GM12878 (cell line): ENCODE measurements around the gene ZNF160. TPM values are rescaled to one million over a fixed set of nuclear protein-coding genes. Genes with fewer than 3 reads are reported as not detected.

Experiments
- ATAC-seq: fragments of 200-7000 bp; cut with Tn5 transposase; 3 replicates; pipeline ENCODE4 v1.9.1; 2020; ENCODE audit warnings: mild to moderate bottlenecking, moderate library complexity
- BruUV-seq: library from RNA; stranded (reverse); fragments of 400-500 nt; replicated peaks from 2 replicates; lab custom pipeline; 2021; lab: Mats Ljungman, UMichigan
- CTCF ChIA-PET: fragments of 300-600 bp; sonication (Branson Sonifier 250); formaldehyde crosslinking; extraction: SDS; loops from one replicate; lab custom pipeline; 2021; ENCODE audit warnings: inconsistent platforms; lab: Yijun Ruan, JAX
- POLR2A ChIA-PET: fragments of 350-600 bp; formaldehyde crosslinking; extraction: SDS; loops from one replicate; lab custom pipeline; 2021; ENCODE audit warnings: inconsistent platforms; lab: Charles Lee
- RAD21 ChIA-PET: fragments of 300-600 bp; sonication (Branson Sonifier 250); formaldehyde crosslinking; loops from one replicate; lab custom pipeline; 2023; ENCODE audit warnings: antibody characterized with exemption; ENCODE audit not compliant: unreplicated experiment; lab: Charles Lee
- SMC1A ChIA-PET: fragments of 300-600 bp; sonication (Branson Sonifier 250); formaldehyde crosslinking; loops from one replicate; lab custom pipeline; 2023; ENCODE audit not compliant: unreplicated experiment, uncharacterized antibody; lab: Charles Lee
- DNase-seq: peaks from one replicate; pipeline ENCODE4 v3.0.0-alpha.2; 2011; ENCODE audit warnings: low read depth, low spot score
- FAIRE-seq: peaks from 3 replicates; lab custom pipeline; 2011; peaks lifted over from hg19 to GRCh38; lab: Jason Lieb, UNC
- H2AFZ ChIP-seq: 2 replicates; pipeline ENCODE4 v1.6.0; 2011; ENCODE audit warnings: low read depth, low read length, control low read depth; ENCODE audit not compliant: control insufficient read depth
- H3K27ac ChIP-seq: 2 replicates; pipeline ENCODE4 v1.5.1; 2011; ENCODE audit warnings: control low read depth; ENCODE audit not compliant: control insufficient read depth, insufficient read depth
- H3K27me3 ChIP-seq, 2 experiments: replicated peaks in 1 of 2; 2 replicates each; pipeline versions ENCODE4 v1.6.0 to v1.6.1; 2011; ENCODE audit warnings: low read length in 1 of 2; ENCODE audit not compliant: control insufficient read depth in 2 of 2, insufficient read depth in 2 of 2
- H3K36me3 ChIP-seq, 2 experiments: 2 replicates each; pipeline ENCODE4 v1.5.1; 2011; ENCODE audit warnings: low read length in 1 of 2; ENCODE audit not compliant: control insufficient read depth in 2 of 2, insufficient read depth in 2 of 2
- H3K4me1 ChIP-seq: 2 replicates; pipeline ENCODE4 v1.6.1; 2011; ENCODE audit warnings: mild to moderate bottlenecking, low read length, moderate library complexity, mixed read lengths; ENCODE audit not compliant: control insufficient read depth, insufficient read depth
- H3K4me2 ChIP-seq: 2 replicates; pipeline ENCODE4 v1.6.0; 2011; ENCODE audit warnings: control low read depth; ENCODE audit not compliant: control insufficient read depth, insufficient read depth
- H3K4me3 ChIP-seq: fragments of 200-600 bp; sonication (generic); 2 replicates; pipeline ENCODE4 v1.5.1; 2016
- H3K79me2 ChIP-seq: 2 replicates; pipeline ENCODE4 v1.6.0; 2011; ENCODE audit warnings: low read length; ENCODE audit not compliant: control insufficient read depth, insufficient read depth
- H3K9ac ChIP-seq: 2 replicates; pipeline ENCODE4 v1.8.0; 2011; ENCODE audit warnings: low read length, control low read depth, mixed read lengths; ENCODE audit not compliant: control insufficient read depth, insufficient read depth
- H3K9me3 ChIP-seq: replicated peaks from 3 replicates; pipeline ENCODE4 v1.5.1; 2011; ENCODE audit warnings: mild to moderate bottlenecking, low read length; ENCODE audit not compliant: control insufficient read depth, insufficient read depth
- H4K20me1 ChIP-seq: 2 replicates; pipeline ENCODE4 v1.6.0; 2011; ENCODE audit not compliant: control insufficient read depth, insufficient read depth
- ATF2 ChIP-seq: IDR thresholded peaks from 2 replicates; pipeline ENCODE4 v1.6.1; 2012; ENCODE audit warnings: low read length, inconsistent platforms
- E2F4 ChIP-seq: IDR thresholded peaks from 2 replicates; pipeline ENCODE4 v1.6.1; 2012; ENCODE audit warnings: low read depth, low read length, improper control_type of control experiment
- FOXK2 ChIP-seq: fragments of 450-650 bp; IDR thresholded peaks from 2 replicates; pipeline ENCODE4 v1.6.1; 2017; ENCODE audit warnings: mild to moderate bottlenecking, moderate library complexity
- NR2C2 ChIP-seq: IDR thresholded peaks from 2 replicates; pipeline ENCODE4 v1.6.1; 2011; ENCODE audit warnings: borderline replicate concordance, low read depth; ENCODE audit not compliant: control insufficient read depth, insufficient read length
- SMAD5 ChIP-seq: IDR thresholded peaks from 2 replicates; pipeline ENCODE4 v1.6.1; 2016; ENCODE audit warnings: antibody characterized with exemption, low read depth
- YBX1 ChIP-seq: fragments of 450-650 bp; IDR thresholded peaks from 2 replicates; pipeline ENCODE4 v1.6.1; 2016; ENCODE audit warnings: antibody characterized with exemption
- WGBS: methylation state at CpG from one replicate; pipeline ENCODE4 v1.1.6; 2016; ENCODE audit warnings: low lambda C conversion rate; ENCODE audit not compliant: insufficient replicate concordance, insufficient coverage; ENCODE audit errors: missing lambda C conversion rate; 5-methylcytosine and 5-hydroxymethylcytosine counted together
- in situ Hi-C: fragments of 300-500 bp; cut with MboI; formaldehyde crosslinking; loops from 9 replicates; pipeline ENCODE4 v1.14.3; 2018; ENCODE audit warnings: mixed read lengths
- intact Hi-C: fragments of 100-400 bp; cut with micrococcal nuclease; formaldehyde crosslinking; loops from one replicate; pipeline ENCODE4 v1.14.2; 2022; ENCODE audit not compliant: unreplicated experiment
- polyA plus RNA-seq, 11 experiments: library from polyadenylated mRNA; depleted of rRNA in 4 of 11; unstranded in 6 of 11; stranded (reverse) in 5 of 11; fragments of >200 nt; fragmentation: Nextera tagmentation in 4 of 11; fragmentation: Illumina TruSeq in 1 of 11; extraction: Ambion mirVana in 4 of 11; extraction: Trizol in 1 of 11; gene quantifications; 1 replicate in 1 of 11; 2 replicates in 10 of 11; pipeline versions ENCODE4 v1.2.1 to v1.2.3, GENCODE V29; 2011 to 2016; ENCODE audit warnings: inconsistent platforms in 2 of 11, missing spikeins in 2 of 11, low read depth in 1 of 11
- total RNA-seq, 4 experiments: library from RNA; depleted of rRNA in 3 of 4; stranded (reverse); fragments of >200 nt in 3 of 4; fragmentation: Illumina TruSeq in 1 of 4; extraction: Trizol in 1 of 4; gene quantifications; 2 replicates each; pipeline versions ENCODE4 v1.2.1 to v1.2.3, GENCODE V29; 2013 to 2021

ZNF160 gene
- total and polyA plus RNA-seq, 10 of the 15 experiments (the other 5 are each of a cell fraction or from before 2014, with no cell fraction given), result 2.8 to 18.6 (median 12.1) TPM

- H3K4me2 ChIP-seq, result no peak overlapping the region
- no peak overlapping the region for H3K4me3 ChIP-seq
- WGBS, result 56% methylated on average over 40 of the region's 59 CpGs
- in situ Hi-C loops, result no loop called here
- no peak for FAIRE-seq
- H2AFZ ChIP-seq, result no peak overlapping the region
- no peaks in the 10 kb centered on the region for H3K27me3 ChIP-seq
- TF ChIP-seq E2F4 (no peak), ATF2 (no peak), NR2C2 (no peak), YBX1 (no peak), FOXK2 (no peak), SMAD5 (no peak)
- intact Hi-C loops, result no loop called here
- RAD21 ChIA-PET, result no interaction called here
- no peak for ATAC-seq
- H3K36me3 ChIP-seq, result no peaks in the 10 kb centered on the region
- DNase-seq, result no peak
- H3K9me3 ChIP-seq, result peaks cover 10% of the 10 kb centered on the region; the same call in 2 of the 3 replicates
- H3K4me1 ChIP-seq, result no peaks in the 10 kb centered on the region
- no peaks in the 10 kb centered on the region for H4K20me1 ChIP-seq
- SMC1A ChIA-PET, result no interaction called here
- no peak overlapping the region for H3K27ac ChIP-seq
- H3K79me2 ChIP-seq, result no peaks in the 10 kb centered on the region
- POLR2A ChIA-PET, result no interaction called here
- CTCF ChIA-PET, result no interaction called here
- no peak overlapping the region for H3K9ac ChIP-seq
- BruUV-seq, result no TSS peak
These were observed 45.2 kb downstream of the ZNF160 start for GRCh38 chr19:53057904-53058580.
